ENCODE results near the gene TBC1D8.

DNA sequence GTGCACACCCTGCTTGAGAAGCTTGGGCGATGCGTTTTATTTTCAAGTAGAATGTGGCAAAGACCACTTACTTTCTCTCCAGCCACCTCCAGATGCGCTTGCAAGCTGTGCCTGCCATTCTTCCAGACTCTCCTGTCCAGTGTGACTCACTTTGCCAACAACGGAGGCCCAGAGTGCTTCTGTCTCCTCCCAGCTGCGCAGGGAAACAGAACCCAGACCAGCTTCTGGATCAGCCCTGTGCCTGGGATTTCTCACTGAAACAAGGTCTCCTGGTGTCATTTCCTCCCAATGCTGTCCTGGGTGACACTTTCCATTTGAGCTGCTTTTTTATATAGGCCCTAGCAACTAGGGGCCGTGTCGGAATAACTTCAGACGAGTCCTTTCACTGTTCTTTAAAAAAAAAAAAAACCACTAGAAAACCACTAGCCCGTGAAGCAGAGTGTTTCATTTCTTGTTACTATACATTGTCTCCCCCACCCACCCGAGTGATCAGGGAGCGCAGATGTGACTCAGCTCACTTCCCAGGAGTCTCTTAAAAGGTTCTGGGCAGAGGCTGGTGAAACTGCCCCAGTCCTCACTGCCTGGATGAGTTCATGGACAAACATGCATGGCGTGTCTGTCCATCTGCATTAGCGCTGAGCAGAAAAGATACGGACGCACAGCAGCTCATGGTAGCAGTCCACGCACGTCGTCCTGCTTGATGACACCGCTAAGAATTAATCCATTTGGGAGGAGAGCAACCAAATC lies 174.4 kb downstream of the TBC1D8 start:
- TF ChIP-seq, protein P1, sequence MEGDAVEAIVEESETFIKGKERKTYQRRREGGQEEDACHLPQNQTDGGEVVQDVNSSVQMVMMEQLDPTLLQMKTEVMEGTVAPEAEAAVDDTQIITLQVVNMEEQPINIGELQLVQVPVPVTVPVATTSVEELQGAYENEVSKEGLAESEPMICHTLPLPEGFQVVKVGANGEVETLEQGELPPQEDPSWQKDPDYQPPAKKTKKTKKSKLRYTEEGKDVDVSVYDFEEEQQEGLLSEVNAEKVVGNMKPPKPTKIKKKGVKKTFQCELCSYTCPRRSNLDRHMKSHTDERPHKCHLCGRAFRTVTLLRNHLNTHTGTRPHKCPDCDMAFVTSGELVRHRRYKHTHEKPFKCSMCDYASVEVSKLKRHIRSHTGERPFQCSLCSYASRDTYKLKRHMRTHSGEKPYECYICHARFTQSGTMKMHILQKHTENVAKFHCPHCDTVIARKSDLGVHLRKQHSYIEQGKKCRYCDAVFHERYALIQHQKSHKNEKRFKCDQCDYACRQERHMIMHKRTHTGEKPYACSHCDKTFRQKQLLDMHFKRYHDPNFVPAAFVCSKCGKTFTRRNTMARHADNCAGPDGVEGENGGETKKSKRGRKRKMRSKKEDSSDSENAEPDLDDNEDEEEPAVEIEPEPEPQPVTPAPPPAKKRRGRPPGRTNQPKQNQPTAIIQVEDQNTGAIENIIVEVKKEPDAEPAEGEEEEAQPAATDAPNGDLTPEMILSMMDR (conservative IDR thresholded peaks at IDR 0.05), result no peak
- no peak for TF ChIP-seq ZFX (IDR thresholded peaks at IDR 0.05)
